ENCODE measurements around the gene LRRC8D.
A peak's percentile ranks its signal among the peaks of the same experiment; 100 is the strongest.

LRRC8D gene

DNA sequence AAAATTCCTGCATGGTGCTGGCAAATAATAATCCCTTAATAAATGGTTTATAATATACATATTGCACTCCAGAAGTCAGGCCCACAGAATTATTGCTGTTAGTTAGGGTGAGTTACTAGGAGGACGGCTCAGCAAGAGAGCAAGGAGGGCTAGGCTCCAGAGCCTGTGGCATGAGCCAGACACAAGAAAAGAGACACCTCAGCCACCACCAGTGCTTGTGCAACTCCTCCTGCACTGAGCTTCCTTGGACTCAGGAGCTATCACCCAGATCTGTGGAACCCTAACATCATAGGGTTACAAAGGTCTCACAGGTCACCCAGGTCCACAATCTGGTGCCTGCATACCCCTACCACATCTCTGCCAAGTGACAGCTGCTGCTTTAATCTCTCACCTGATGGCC lies 12.8 kb upstream of the LRRC8D start:
- no peak for DNase-seq

DNA sequence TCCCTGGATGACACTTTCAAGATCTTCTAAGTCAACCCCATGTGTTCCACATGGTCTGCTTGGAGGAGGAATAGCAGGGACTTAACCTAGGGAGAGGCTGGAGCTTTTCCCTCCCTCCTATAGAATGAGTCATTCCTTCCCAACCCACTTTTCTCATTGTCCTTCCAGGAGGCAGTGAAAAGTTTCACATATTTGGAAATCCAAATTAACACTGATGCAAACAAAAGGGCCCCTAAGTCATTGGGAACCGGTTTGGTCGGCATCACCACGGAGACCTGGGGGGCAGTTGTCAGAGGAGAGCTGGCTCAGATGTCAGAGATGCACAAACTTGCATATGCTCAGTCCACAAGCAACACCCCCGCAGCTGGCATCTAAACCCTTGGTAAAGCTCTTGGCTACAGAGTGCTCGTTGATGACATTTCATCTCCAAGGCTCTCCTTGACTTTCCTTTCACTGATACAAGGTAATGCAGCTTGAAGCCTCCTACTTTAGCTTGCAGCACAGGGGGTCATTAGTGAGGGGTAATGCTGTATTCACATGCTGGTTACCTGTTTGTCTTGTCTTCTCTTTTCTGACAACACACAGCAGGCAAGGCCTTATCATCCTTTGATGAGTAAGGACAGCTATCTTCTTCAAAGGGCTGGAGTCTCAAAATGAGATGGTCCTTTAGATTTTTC lies 12.3 kb upstream of the LRRC8D start:
- DNase-seq, result no peak

DNA sequence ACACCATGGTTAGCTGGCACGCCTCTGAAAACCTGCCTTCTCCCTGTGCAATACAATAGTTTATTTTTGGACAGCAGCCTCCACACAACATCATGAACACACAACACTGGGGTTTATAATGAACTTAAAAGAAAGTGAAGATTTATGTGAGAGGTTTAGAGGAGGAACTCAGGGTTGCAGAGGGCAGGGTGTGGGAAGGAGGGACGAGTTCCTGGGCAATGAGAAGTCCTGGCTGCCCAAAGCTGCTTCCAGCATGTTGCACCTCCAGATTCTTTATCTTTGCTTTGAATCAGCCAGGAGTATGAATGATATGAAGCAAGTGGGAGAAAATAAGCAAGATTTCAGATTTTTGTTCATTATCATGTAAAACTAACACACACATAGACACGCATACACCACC lies 11.3 kb upstream of the LRRC8D start:
- DNase-seq, result no peak

- no peak for DNase-seq
Observed at GRCh38 chr1:89810302-89810701, 10.5 kb upstream of the LRRC8D start.

GRCh38 chr1:89810880-89811279 lies 10.0 kb upstream of the LRRC8D start:
- DNase-seq, result no peak

GRCh38 chr1:89812992-89813391 lies 7.8 kb upstream of the LRRC8D start:
- DNase-seq, result peak; percentile 82

- no peak for DNase-seq
Observed at GRCh38 chr1:89815040-89815439, 5.8 kb upstream of the LRRC8D start.

DNA sequence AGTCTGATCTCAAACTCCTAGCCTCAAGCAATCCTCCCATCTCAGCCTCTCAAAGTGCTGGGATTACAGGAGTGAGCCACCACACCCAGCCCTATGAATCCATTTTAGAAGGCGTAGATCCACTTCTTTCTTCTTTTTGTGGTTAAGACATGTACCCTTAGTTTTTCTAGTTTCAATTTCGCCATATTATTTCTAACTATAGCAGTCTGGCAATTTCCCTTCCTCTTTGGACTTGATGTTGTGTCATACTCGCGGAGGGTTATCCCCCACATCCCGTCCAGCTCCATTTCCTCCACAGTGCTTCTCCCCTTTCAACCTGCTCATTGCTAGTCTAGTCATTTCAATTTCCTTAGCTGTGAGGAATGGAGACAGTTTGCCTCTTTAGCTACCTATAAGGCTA lies 5.2 kb upstream of the LRRC8D start:
- DNase-seq, result peak; percentile 93

- no peak for DNase-seq
Observed at GRCh38 chr1:89816366-89816765, 4.5 kb upstream of the LRRC8D start.

GRCh38 chr1:89821322-89822108 lies 683 bp downstream of the LRRC8D start:
- DNase-seq, result peak; percentile 77

DNA sequence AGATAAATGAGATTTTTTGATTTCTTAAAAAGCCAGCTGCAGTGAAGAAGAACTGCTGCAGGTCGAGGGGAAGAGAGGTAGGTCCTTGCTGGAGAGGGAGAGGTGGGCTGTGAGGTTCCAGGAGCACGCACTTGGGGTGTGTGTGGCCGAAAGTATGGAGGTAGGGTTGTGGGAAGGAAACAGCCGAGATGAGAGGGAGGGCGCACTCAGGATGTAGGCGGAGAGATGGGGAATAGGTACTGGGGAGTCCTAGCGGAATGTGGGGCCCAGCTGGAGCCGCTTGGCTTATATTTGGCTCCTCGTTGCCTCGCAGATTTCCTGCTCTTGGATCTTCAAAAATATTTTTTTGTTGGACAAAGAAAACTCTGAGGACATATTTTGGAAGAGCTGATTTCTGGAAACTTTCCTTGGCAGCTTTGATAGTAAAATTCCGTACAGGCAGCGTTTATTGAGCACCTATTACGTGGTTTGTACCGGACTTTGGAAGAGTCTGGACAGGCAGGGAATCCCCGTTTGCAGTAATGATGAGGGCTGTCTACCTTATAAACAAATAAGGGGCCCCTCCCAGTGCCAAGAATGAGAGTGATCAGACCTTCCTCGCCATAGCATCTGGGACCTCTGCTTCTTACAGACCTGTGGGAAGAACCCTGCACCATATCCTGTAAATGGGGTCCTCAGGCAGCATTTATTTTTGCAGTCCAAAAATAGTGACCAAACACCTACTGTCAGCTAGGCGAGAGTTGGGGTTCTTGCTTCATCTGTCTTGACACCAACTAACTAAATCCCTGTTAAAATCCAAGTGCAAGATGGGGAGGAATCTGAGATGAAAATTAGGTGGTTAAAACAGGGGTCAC lies 1.5 kb downstream of the LRRC8D start:
- DNase-seq, result no peak

- peak; percentile 72 for DNase-seq
Observed at GRCh38 chr1:89822999-89823628, 2.3 kb downstream of the LRRC8D start.

GRCh38 chr1:89823679-89824292 lies 3.0 kb downstream of the LRRC8D start:
- DNase-seq, result no peak

- no peak for DNase-seq
Observed at GRCh38 chr1:89826594-89826993, 5.8 kb downstream of the LRRC8D start.

DNA sequence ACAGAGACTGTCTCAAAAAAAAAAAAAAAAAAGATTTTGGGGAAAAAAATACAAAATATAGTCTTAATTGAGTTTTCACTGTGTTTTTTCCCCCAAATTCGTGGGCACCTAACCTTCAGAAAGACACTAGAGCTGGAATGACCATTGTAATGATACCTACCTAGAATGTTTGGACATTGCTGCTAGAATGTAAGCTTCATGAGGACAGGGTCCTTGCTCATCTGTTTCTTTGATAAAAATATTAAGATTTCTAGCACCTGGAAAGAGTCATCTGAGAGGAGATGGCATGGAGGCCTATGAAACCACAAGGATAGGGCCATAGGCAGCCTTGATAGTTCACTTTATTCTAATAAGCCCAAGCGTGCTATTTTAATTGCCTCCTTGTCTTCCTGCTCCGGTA lies 6.5 kb downstream of the LRRC8D start:
- no peak for DNase-seq

DNA sequence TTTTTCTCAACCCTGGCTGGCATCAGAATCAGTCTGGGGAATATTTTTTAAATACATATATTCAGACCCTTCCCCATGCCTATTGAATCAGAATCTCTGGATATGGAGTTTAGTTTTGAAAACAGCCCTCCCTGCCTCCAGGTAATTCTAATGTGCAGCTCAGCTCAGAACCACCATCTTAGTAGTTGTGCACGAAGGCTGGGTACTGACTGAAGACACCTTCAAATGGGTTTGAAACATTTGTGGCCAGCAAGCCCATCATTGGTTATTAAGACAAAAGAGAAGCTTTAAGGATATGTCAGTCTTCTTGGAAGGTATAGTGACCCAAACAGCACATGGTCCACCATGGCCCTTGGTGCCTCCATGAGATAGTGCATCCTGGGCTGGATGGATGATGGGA lies 7.1 kb downstream of the LRRC8D start:
- no peak for DNase-seq

- DNase-seq, result no peak
Observed at GRCh38 chr1:89829186-89829585, 8.4 kb downstream of the LRRC8D start.

GRCh38 chr1:89831462-89832120 lies 10.8 kb downstream of the LRRC8D start:
- no peak for DNase-seq

DNA sequence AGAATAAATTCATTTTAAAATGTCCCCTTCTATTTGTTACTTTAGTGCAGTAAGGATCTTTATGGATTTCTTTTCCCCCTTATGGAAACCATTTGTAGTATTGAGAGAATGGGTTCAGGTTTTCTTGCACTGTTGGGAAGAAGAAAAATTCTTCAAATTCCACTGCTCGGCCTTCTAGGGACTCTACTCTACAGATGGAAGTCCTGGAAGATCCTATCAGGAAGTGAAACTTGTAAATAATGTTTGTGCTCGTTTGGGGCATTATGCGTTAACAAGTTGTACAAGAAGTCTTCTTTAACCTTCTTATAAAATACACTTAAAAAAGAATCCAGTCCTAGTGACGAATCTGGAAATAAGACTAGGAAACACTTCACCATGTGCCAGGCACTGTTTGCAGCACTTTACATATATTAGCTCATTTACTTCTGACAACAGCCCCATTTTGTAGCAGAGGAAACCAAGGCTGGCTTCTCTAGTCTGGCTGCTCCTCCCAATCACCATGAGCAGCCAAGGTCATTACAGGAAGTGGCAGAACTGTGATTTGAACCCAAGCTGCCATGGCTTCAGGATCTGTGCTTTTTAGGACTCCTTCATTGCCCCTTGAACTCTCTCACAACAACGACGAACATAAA lies 11.8 kb downstream of the LRRC8D start:
- DNase-seq, result peak; percentile 58

- no peak for DNase-seq
Observed at GRCh38 chr1:89833183-89834082, 12.6 kb downstream of the LRRC8D start.
